KBM-7 (cell line): ENCODE data around the gene EXOC2.

ENCODE experiments used
- DNase-seq: peaks from one replicate; pipeline ENCODE4 v3.0.0-alpha.2; 2015
- in situ Hi-C: fragments of 300-500 bp; cut with MboI; formaldehyde crosslinking; loops from 2 replicates; pipeline ENCODE4 v1.14.3; 2020; ENCODE audit warnings: low sequenced_read_pairs, low pct_unique_long_range_greater_than_20kb, mixed read lengths

Gene EXOC2

GRCh38 chr6:511488-512137 is 181.3 kb downstream of the EXOC2 start:
- in situ Hi-C loops = no loop called here
- no peak for DNase-seq

DNA sequence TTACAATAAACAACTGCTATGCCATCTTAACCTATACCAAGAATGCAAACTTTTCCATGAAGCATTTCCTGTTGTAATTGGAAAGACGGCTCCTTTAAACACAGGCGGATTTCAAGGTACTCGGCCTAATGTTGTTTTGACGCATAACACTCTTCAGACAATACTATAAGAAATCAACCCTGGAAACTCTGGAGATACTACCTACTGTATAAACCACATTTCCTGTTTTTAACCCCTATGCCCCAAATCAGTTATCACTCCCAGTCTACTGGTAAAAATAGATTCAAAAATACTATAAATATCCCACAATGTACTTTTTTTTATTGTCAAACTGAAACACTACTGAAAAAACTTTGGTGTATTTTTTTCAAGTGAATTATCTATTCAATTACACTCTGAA is 183.3 kb downstream of the EXOC2 start:
- in situ Hi-C loops = no loop called here

DNA sequence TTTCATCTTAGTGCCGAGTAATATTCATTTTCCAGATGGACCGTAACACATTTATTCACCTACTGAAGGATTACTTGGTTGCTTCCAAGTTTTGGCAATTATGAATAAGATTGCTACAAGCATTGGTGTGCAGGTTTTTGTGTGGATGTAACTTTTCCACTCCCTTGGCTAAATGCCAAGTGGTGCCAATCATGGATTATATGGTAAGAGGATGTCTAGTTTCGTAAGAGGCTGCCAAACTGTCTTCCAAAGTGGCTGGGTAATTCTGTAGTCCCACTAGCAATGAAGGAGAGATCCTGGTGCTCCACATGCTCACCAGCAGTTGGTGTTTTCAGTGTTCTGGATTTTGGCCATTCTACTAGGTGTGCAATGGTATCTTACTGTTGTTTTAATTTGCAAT is 184.3 kb downstream of the EXOC2 start:
- DNase-seq = no peak
- in situ Hi-C loops = no loop called here

More for the DNA sequence above, 183.3 kb downstream of the EXOC2 start:
- DNase-seq = peak; percentile 37

- in situ Hi-C loops = no loop called here
These were observed 184.9 kb downstream of the EXOC2 start for GRCh38 chr6:508006-508405.

DNA sequence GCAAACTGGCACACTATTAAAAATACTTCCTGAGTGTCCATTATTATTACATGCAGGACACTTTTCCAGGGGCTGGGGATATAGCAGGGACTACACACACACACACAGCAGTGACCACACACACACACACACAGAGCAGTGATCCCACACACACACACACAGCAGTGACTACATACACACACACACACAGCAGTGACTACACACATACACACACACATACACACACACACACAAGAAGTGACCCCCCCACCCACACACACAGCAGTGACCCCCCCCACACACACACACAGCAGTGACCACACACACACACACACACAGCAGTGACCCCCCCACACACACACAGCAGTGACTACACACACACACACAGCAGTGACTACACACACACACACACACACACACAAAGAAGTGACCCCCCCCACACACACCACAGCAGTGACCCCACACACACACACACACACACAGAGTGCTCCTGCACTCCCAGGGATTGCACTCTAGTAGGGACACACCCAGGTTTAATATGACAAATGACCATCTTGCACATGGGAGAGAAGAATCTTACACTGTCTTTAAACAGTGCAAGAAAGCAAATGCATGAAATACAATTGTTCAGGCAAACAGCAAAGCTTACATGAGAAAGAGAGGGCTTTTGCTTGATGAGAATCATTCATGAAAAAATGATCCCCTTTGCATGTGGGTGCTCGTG is 185.9 kb downstream of the EXOC2 start:
- DNase-seq = no peak
- in situ Hi-C loops = no loop called here

More at GRCh38 chr6:508006-508405, 184.9 kb downstream of the EXOC2 start:
- no peak for DNase-seq

DNA sequence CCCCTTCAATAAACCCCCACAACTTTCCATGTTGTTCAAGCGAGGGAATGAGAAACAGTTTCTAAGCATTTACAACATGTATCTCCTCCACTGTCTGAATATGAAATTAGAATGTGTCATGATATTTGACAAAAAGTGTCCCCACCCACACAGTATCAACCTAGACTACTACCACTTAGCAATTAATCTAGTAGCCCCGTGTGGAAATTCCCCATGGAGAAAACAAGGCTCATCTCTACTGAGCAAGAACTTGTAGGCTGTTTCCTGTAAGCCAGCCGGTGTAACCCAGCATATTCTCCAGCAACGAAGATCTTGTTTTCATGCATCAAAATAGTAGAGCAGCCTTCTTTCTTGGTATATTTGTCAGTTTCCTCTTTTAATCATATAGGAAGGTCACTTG is 186.4 kb downstream of the EXOC2 start:
- DNase-seq = no peak
- in situ Hi-C loops = no loop called here

DNA sequence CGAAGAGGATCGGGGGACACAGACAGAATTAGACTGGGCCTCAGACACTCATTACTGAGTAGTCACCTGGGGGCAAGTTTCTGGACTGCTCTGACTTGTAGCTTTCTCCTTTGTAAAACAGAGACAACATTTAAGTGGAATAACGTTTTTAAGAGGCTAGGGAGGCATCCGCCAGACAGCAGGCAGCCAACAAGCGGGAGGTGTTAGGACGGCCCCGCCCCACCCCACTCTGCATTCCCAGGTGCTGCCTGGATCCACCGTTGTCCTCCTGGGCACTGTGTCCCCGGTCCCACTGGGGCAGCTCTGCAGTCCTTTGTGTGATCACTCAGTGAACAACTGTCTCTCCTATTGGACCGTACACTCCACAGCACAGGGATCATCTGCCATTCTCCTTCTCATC is 187.6 kb downstream of the EXOC2 start:
- DNase-seq = no peak
- in situ Hi-C loops = no loop called here

GRCh38 chr6:504446-504980 is 188.4 kb downstream of the EXOC2 start:
- DNase-seq = no peak
- in situ Hi-C loops = no loop called here

GRCh38 chr6:503610-504362 is 189.2 kb downstream of the EXOC2 start:
- in situ Hi-C loops = no loop called here

DNA sequence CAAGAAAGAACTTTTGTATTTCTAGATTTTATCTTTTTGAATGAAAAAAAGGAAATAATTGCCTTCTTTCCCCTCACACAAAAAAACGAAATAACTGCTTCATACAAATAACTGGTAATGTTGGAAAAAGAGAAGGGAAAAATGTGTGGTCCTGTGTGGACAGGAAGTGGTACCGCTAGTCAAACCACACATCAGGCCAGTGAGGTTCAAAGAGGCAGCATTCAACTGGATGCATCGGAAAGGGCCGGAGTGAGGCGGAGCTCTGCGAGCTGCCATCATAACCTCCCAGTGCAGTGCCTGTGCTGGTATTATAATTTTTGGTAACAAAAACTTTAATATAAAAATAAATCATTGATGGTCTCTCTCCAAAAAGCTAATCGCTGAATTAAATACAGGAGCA is 190.2 kb downstream of the EXOC2 start:
- in situ Hi-C loops = no loop called here
- DNase-seq = no peak

More at GRCh38 chr6:503610-504362, 189.2 kb downstream of the EXOC2 start:
- DNase-seq = no peak

- no peak for DNase-seq
These were observed 190.9 kb downstream of the EXOC2 start for GRCh38 chr6:501891-502601.

DNA sequence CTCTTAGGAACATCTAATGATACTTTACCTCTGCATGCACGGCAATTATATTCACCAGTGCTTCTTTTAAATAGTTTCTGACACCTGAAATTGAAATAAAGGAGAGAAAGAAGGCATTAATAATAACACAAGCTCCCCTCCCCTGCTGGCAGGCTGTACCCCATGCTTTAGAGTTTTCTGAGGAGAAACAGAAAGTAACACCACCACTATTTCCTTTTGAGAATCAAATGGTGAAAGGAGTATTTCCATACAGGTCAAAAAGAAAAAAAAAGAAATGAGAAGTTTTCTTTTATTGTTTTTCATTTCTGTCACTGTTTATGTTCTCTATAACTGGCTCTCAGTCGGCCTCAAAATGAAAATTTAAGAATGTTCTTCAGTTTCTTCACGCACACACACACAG is 193.3 kb downstream of the EXOC2 start:
- no peak for DNase-seq
- in situ Hi-C loops = no loop called here

More at GRCh38 chr6:501891-502601, 190.9 kb downstream of the EXOC2 start:
- in situ Hi-C loops = no loop called here

DNA sequence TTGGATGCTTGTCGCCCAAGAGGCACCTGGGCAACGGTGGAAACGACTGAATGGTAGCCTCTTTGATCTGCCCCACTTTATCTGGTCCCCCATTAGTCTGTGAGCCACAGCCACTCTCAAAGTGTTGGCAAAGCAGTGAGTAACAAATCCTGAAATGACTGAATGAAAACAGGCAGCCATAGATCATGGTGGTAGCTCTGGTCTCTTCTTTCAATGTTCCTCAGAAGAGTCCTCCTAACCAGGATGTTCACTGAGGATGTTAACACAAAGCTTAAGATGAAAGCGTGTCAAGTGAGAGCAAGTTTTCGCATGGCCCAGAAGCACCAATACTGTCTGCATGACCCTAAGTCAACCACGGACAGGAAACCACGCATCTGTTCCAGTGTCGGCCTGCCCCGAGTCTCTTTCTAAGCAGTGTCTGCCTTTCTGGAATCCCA is 194.1 kb downstream of the EXOC2 start:
- in situ Hi-C loops = no loop called here
- peak; percentile 43 for DNase-seq

DNA sequence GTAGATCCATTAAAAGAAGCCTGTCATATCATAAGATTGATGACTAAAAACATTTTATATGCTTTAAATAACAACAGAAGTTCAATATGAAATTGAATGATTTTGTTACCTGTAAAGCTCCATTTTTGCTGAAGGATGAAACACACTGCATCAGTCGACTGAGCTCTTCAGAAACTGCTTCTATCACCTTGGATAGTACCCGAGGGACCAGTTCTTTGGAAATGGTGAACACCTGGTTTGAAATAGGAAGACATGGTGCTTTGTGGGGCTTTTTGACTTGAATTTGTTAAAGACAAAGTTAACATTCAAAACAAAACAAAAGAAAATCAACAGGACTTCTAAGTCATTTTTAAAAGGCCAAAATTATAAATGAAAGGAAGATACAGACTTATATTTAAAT is 195.7 kb downstream of the EXOC2 start:
- no peak for DNase-seq
- in situ Hi-C loops = no loop called here

DNA sequence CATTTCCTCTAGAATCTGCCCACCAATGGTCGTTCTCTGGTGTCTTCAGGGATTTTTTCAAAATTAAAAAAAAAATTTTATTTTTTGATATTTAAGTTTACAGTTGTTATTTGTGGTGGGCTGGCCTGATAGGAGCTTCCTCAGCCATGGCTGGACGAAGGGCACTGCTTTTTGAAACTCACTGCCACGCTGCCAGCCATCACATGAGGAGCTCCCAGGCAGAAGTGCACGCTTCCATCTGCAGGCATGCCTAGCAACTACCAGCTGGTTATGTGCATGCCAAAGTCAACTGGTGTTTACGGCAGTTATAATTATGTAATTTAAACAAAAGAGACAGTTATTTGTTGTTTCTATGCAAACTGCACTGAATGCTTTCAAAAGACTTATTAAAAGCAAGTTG is 196.3 kb downstream of the EXOC2 start:
- no peak for DNase-seq
- in situ Hi-C loops = no loop called here

DNA sequence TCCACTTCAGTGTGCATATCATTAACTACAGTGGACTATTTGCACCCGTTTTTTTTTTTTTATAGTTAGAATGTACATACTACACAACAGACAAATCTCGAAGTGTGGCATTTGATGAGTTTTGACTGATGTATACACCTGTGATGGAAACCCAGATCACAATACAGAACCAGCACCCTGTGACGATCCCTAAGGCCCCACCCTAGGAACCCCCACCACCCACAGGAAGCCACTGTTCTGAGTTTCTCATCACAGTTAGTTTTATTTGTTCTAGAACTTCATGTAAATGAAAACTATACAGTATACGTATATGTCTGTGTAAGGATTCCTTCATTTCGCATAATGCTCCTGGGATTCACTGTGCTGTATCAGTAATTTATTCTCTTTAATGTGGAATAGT is 198.5 kb downstream of the EXOC2 start:
- in situ Hi-C loops = no loop called here
- no peak for DNase-seq

- no peak for DNase-seq
- in situ Hi-C loops = no loop called here
These were observed 199.1 kb downstream of the EXOC2 start for GRCh38 chr6:493840-494239.

DNA sequence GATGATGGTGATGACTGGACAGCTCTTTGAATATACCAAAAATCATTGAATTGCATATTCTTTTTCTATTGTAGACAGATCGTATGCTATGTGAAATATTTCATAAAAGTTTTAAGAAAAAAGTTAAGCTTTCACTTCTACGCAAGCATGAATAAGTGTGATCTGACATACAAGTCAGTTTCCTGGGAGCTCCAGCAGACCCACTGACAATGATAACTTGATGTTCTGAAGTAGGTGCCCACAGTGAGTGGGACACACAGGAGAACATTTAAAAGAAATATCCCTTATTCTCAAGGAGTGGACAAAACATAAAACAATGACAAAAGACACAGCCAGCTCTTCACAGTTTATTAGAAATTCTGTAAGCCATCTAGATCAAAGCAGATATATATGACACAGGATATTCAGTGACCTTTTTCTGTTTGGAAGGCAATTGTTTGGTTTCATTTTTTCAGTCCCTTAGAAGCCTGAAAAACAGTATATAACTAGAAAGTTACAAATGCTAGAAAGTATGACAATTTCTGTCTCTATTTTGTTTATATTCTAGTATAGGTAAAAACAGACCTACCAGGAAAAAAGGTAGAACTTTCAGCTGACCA is 200.0 kb downstream of the EXOC2 start:
- DNase-seq = no peak
- in situ Hi-C loops = no loop called here

DNA sequence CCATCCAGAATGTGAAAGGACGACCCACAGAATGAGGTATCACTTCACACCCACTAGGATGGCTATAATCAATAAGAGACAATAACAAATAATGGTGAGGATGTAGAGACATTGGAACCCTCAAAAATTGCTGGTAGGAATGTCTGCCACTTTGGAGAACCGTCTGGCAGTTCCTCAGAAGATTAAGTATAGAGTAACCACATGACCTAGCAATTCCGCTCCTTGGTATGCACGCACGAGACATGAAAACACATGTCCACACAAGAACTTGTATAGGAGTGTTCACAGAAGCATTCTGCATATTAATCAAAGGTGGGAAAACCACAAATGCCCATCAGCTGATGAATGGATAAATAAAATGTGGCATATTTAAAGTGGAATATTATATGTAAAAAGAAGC is 200.8 kb downstream of the EXOC2 start:
- no peak for DNase-seq
- in situ Hi-C loops = no loop called here
